Measurements from ENCODE around the gene NPLOC4. TPM values are rescaled to one million over a fixed set of nuclear protein-coding genes. Genes with fewer than 3 reads are reported as not detected.
"Not testable (repeated sequence)": the region's sequence is repeated elsewhere in the genome, so short reads cannot be mapped to it uniquely, and the experiment has no call there.

The NPLOC4 gene
- total RNA-seq, 4 donors from 2014 or later = 14.6 to 86.3 (median 30.9) TPM

GRCh38 chr17:81586096-81586495, 50.8 kb downstream of the NPLOC4 start:
- no peaks in the 10 kb centered on the region for H3K4me1 ChIP-seq
- H3K9me3 ChIP-seq = no peaks in the 10 kb centered on the region
- no peaks in the 10 kb centered on the region for H3K27me3 ChIP-seq
- no peak overlapping the region for H3K27ac ChIP-seq
- no peak for DNase-seq
- intact Hi-C loops (cut with DNase I; ENCODE audit: low total_unique reads) = no loop called here
- H3K36me3 ChIP-seq = no peaks in the 10 kb centered on the region
- no peak overlapping the region for H3K4me3 ChIP-seq
- no peak for TF ChIP-seq POLR2A (IDR thresholded peaks at IDR 0.05)
- no peak for TF ChIP-seq CTCF (IDR thresholded peaks at IDR 0.05)

- not testable (repeated sequence) for DNase-seq
These were observed 52.1 kb downstream of the NPLOC4 start for GRCh38 chr17:81584771-81585170.

GRCh38 chr17:81583589-81584342, 53.1 kb downstream of the NPLOC4 start:
- Histone ChIP-seq H3K36me3 (no peaks in the 10 kb centered on the region), H3K4me1 (no peaks in the 10 kb centered on the region), H3K27ac (no peak overlapping the region), H3K27me3 (no peaks in the 10 kb centered on the region), H3K9me3 (no peaks in the 10 kb centered on the region), H3K4me3 (no peak overlapping the region)
- intact Hi-C loops (cut with DNase I; ENCODE audit: low total_unique reads) = no loop called here
- no peak for DNase-seq
- TF ChIP-seq POLR2A (IDR thresholded peaks at IDR 0.05) (no peak), CTCF (IDR thresholded peaks at IDR 0.05) (no peak)

More at GRCh38 chr17:81584771-81585170, 52.1 kb downstream of the NPLOC4 start:
- H3K27ac ChIP-seq; H3K27me3 ChIP-seq; H3K4me1 ChIP-seq; H3K4me3 ChIP-seq; H3K36me3 ChIP-seq; intact Hi-C loops (cut with DNase I; ENCODE audit: low total_unique reads); H3K9me3 ChIP-seq: not testable (repeated sequence)

- no peaks in the 10 kb centered on the region for H3K9me3 ChIP-seq
- H3K4me3 ChIP-seq = no peak overlapping the region
- TF ChIP-seq POLR2A (IDR thresholded peaks at IDR 0.05) (no peak), CTCF (IDR thresholded peaks at IDR 0.05) (no peak)
- DNase-seq = no peak
- no peak overlapping the region for H3K27ac ChIP-seq
- H3K36me3 ChIP-seq = no peaks in the 10 kb centered on the region
- no peaks in the 10 kb centered on the region for H3K27me3 ChIP-seq
- H3K4me1 ChIP-seq = no peaks in the 10 kb centered on the region
- intact Hi-C loops (cut with DNase I; ENCODE audit: low total_unique reads) = no loop called here
These were observed 54.2 kb downstream of the NPLOC4 start for GRCh38 chr17:81582749-81583148.

- no peak overlapping the region for H3K4me3 ChIP-seq
- H3K9me3 ChIP-seq = no peaks in the 10 kb centered on the region
- no peak for DNase-seq
- H3K4me1 ChIP-seq = no peaks in the 10 kb centered on the region
- TF ChIP-seq CTCF (IDR thresholded peaks at IDR 0.05) (no peak), POLR2A (IDR thresholded peaks at IDR 0.05) (no peak)
- no peaks in the 10 kb centered on the region for H3K27me3 ChIP-seq
- intact Hi-C loops (cut with DNase I; ENCODE audit: low total_unique reads) = no loop called here
- no peaks in the 10 kb centered on the region for H3K36me3 ChIP-seq
- H3K27ac ChIP-seq = no peak overlapping the region
These were observed 54.6 kb downstream of the NPLOC4 start for GRCh38 chr17:81582341-81582740.

Measured in uterus (tissue), 4 donors.